Endothelial cell of umbilical vein (primary cell): Measurements from ENCODE around the gene AQP3. TPM values are rescaled to one million over a fixed set of nuclear protein-coding genes. Genes with fewer than 3 reads are reported as not detected.

Experiments used
- BruUV-seq: library from RNA; stranded (reverse); fragments of 400-500 nt; replicated peaks from 2 replicates; lab custom pipeline; 2021; lab: Mats Ljungman, UMichigan
- CTCF ChIA-PET: fragments of 300-600, 350-600 bp; sonication (Branson Sonifier 250); formaldehyde crosslinking; loops from one replicate; lab custom pipeline; 2021; ENCODE audit warnings: antibody characterized with exemption, inconsistent platforms; lab: Charles Lee
- POLR2A ChIA-PET: fragments of 300-600, 350-600 bp; sonication (Branson Sonifier 250); formaldehyde crosslinking; loops from one replicate; lab custom pipeline; 2021; ENCODE audit warnings: antibody characterized with exemption, inconsistent platforms; lab: Charles Lee
- DNase-seq: peaks from one replicate; pipeline ENCODE4 v3.0.0-alpha.2; 2011; ENCODE audit warnings: low read depth, low spot score
- FAIRE-seq: peaks from 2 replicates; lab custom pipeline; 2011; peaks lifted over from hg19 to GRCh38; lab: Jason Lieb, UNC
- H2AFZ ChIP-seq: 2 replicates; pipeline ENCODE4 v1.6.0; 2012; ENCODE audit warnings: low read depth, low read length, control low read depth, inconsistent platforms
- H3K27ac ChIP-seq: 2 replicates; pipeline ENCODE4 v1.5.1; 2011; ENCODE audit warnings: low read depth, mild to moderate bottlenecking, control low read depth, low read length, moderate library complexity; ENCODE audit not compliant: insufficient read depth
- H3K27me3 ChIP-seq, 2 experiments: 2 replicates each; pipeline versions ENCODE4 v1.6.0 to v1.6.1; 2011; ENCODE audit warnings: low read length in 2 of 2, mixed read lengths in 1 of 2; ENCODE audit not compliant: control insufficient read depth in 2 of 2, insufficient read depth in 2 of 2
- H3K36me3 ChIP-seq, 2 experiments: 2 replicates in 1 of 2; 3 replicates in 1 of 2; pipeline ENCODE4 v1.5.1; 2011; ENCODE audit warnings: low read length in 2 of 2, mild to moderate bottlenecking in 1 of 2, moderate library complexity in 1 of 2; ENCODE audit not compliant: control insufficient read depth in 2 of 2, insufficient read depth in 2 of 2; ENCODE audit errors: extremely low read depth in 1 of 2
- H3K4me1 ChIP-seq: 3 replicates; pipeline ENCODE4 v1.5.1; 2011; ENCODE audit warnings: mild to moderate bottlenecking, low read length; ENCODE audit not compliant: control insufficient read depth, insufficient read depth; ENCODE audit errors: extremely low read depth
- H3K4me2 ChIP-seq: 2 replicates; pipeline ENCODE4 v1.6.1; 2011; ENCODE audit warnings: low read length, control low read depth, mixed read lengths; ENCODE audit not compliant: insufficient read depth
- H3K4me3 ChIP-seq, 3 experiments: fragments of 200-600 bp in 1 of 3; sonication (generic), shearing (Covaris generic) in 1 of 3; replicated peaks in 1 of 3; 2 replicates each; pipeline ENCODE4 v1.5.1; 2011 to 2016; ENCODE audit warnings: control low read depth in 3 of 3, low read length in 3 of 3, mild to moderate bottlenecking in 2 of 3, inconsistent platforms in 1 of 3, low read depth in 1 of 3, moderate library complexity in 1 of 3; ENCODE audit not compliant: insufficient read depth in 1 of 3
- H3K79me2 ChIP-seq: 2 replicates; pipeline ENCODE4 v1.6.0; 2012; ENCODE audit warnings: low read length, inconsistent platforms; ENCODE audit not compliant: control insufficient read depth, insufficient read depth
- H3K9ac ChIP-seq: replicated peaks from 2 replicates; pipeline ENCODE3; 2011; ENCODE audit warnings: low read length, control low read depth; ENCODE audit not compliant: insufficient read depth; ENCODE audit errors: extremely low read depth
- H3K9me1 ChIP-seq: replicated peaks from 3 replicates; pipeline ENCODE4 v1.6.0; 2011; ENCODE audit warnings: mild to moderate bottlenecking, low read length; ENCODE audit not compliant: control insufficient read depth, insufficient read depth; ENCODE audit errors: extremely low read depth
- H3K9me3 ChIP-seq: replicated peaks from 2 replicates; pipeline ENCODE4 v1.5.1; 2012; ENCODE audit warnings: low read length, inconsistent platforms; ENCODE audit not compliant: control insufficient read depth, insufficient read depth
- H4K20me1 ChIP-seq: replicated peaks from 2 replicates; pipeline ENCODE3; 2011; ENCODE audit warnings: mild to moderate bottlenecking, low read length; ENCODE audit not compliant: control insufficient read depth, insufficient read depth; ENCODE audit errors: extremely low read depth
- CTCF ChIP-seq, 2 donors: IDR thresholded peaks; 1 replicate in 1 of 2; 2 replicates in 1 of 2; pipeline ENCODE4 v1.5.1; 2011; ENCODE audit warnings: low read length in 2 of 2, mild to moderate bottlenecking in 2 of 2, moderate library complexity in 2 of 2, control low read depth in 1 of 2, inconsistent platforms in 1 of 2, low read depth in 1 of 2; ENCODE audit not compliant: insufficient read depth in 1 of 2; ENCODE audit errors: extremely low read depth in 1 of 2
- EZH2 ChIP-seq: IDR thresholded peaks from 2 replicates; pipeline ENCODE4 v1.6.1; 2012; ENCODE audit warnings: borderline replicate concordance, low read depth, mild to moderate bottlenecking, moderate library complexity, low read length, inconsistent platforms; ENCODE audit not compliant: severe bottlenecking
- FOS ChIP-seq: IDR thresholded peaks from 2 replicates; pipeline ENCODE4 v1.6.1; 2011; ENCODE audit warnings: mild to moderate bottlenecking, low read length, moderate library complexity, borderline replicate concordance; ENCODE audit not compliant: insufficient read depth
- GATA2 ChIP-seq: IDR thresholded peaks from 2 replicates; pipeline ENCODE4 v1.7.0; 2011; ENCODE audit warnings: low read depth, mild to moderate bottlenecking, moderate library complexity, mixed read lengths, low read length; ENCODE audit not compliant: insufficient read length, insufficient read depth
- JUN ChIP-seq: IDR thresholded peaks from 2 replicates; pipeline ENCODE4 v1.6.1; 2011; ENCODE audit warnings: borderline replicate concordance, low read depth; ENCODE audit not compliant: insufficient read length, insufficient read depth
- MYC ChIP-seq: IDR thresholded peaks from one replicate; pipeline ENCODE4 v1.6.1; 2011; ENCODE audit warnings: mild to moderate bottlenecking, low read depth, low read length
- POLR2A ChIP-seq: IDR thresholded peaks from 2 replicates; pipeline ENCODE4 v1.6.1; 2012; ENCODE audit warnings: low read depth, mild to moderate bottlenecking, control low read depth, low read length
- POLR2AphosphoS5 ChIP-seq: IDR thresholded peaks from 2 replicates; pipeline ENCODE4 v1.6.1; 2012; ENCODE audit warnings: low read depth, mild to moderate bottlenecking, control low read depth, low read length, moderate library complexity; ENCODE audit not compliant: insufficient read depth
- dilution Hi-C: fragments of 300-500 bp; cut with MboI; formaldehyde crosslinking; loops from one replicate; pipeline ENCODE4 v1.15.0; 2019; ENCODE audit warnings: low sequenced_read_pairs; ENCODE audit not compliant: extremely low pct_ligation_motif_present
- intact Hi-C: fragments of 100-400 bp; cut with micrococcal nuclease; formaldehyde crosslinking; loops from one replicate; pipeline ENCODE4 v1.10.0; 2022
- polyA plus RNA-seq, 4 experiments: library from polyadenylated mRNA; depleted of rRNA in 3 of 4; stranded (reverse) in 3 of 4; unstranded in 1 of 4; fragments of >200 nt; gene quantifications; 2 replicates each; pipeline versions ENCODE4 v1.2.1 to v1.2.3, GENCODE V29; 2011 to 2012; ENCODE audit warnings: missing spikeins in 1 of 4
- total RNA-seq: library from RNA; stranded (reverse); gene quantifications from 2 replicates; pipeline ENCODE4 v1.2.3, GENCODE V29; 2021
- TF ChIP-seq, protein P1 (sequence below): IDR thresholded peaks from 2 replicates; pipeline ENCODE4 v1.6.1; 2011; ENCODE audit not compliant: insufficient read depth, insufficient read length

The AQP3 gene
- total and polyA plus RNA-seq, 2 donors (not counting 3 experiments of a cell fraction or from before 2014, with no cell fraction given), result 0.93 to 1.8 TPM

GRCh38 chr9:33468797-33469621 lies 21.6 kb upstream of the AQP3 start:
- Histone ChIP-seq H2AFZ (no peak overlapping the region), H3K27me3 (no peaks in the 10 kb centered on the region), H4K20me1 (no peaks in the 10 kb centered on the region), H3K79me2 (peaks cover 20% of the 10 kb centered on the region), H3K4me1 (peaks cover 13% of the 10 kb centered on the region), H3K4me2 (no peak overlapping the region), H3K4me3 (no peak overlapping the region), H3K9me1 (no peaks in the 10 kb centered on the region), H3K9me3 (no peaks in the 10 kb centered on the region), H3K9ac (no peak overlapping the region), H3K27ac (no peak overlapping the region), H3K36me3 (peaks cover 9 to 65% of the 10 kb centered on the region in 2 experiments)
- FAIRE-seq (no peak), DNase-seq (no peak)
- intact Hi-C loops, result loop anchor here (5.0 kb wide), 1 partner anchor 52 kb away; no protein-coding TSS in a partner anchor
- no TSS peak for BruUV-seq
- ChIA-PET CTCF (interaction anchor here (1.3 kb wide), 2 partner anchors 16 to 182 kb away, joined by 4 to 6 read pairs; no protein-coding TSS in a partner anchor), POLR2A (no interaction called here)
- dilution Hi-C loops, result no loop called here
- TF ChIP-seq POLR2AphosphoS5 (no peak), JUN (no peak), MYC (no peak), CTCF (IDR thresholded peaks at IDR 0.05; ENCODE audit: extremely low read depth in 1 of 2, insufficient read depth in 1 of 2, low read depth in 1 of 2, low read length in 2 of 2) (no peak), EZH2 (no peak), POLR2A (no peak), FOS (no peak), GATA2 (no peak)
- TF ChIP-seq, protein P1, sequence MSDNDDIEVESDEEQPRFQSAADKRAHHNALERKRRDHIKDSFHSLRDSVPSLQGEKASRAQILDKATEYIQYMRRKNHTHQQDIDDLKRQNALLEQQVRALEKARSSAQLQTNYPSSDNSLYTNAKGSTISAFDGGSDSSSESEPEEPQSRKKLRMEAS, result no peak
